Psoas muscle (tissue), 8 donors: ENCODE results near the gene ZFAND6. TPM values are rescaled to one million over a fixed set of nuclear protein-coding genes. Genes with fewer than 3 reads are reported as not detected.
A peak's percentile ranks its signal among the peaks of the same experiment; 100 is the strongest.

Source experiments
- ATAC-seq, 4 donors: fragments of 200-7000 bp; cut with Tn5 transposase; one replicate each; pipeline ENCODE4 v1.9.1; 2020; ENCODE audit warnings: moderate library complexity in 3 of 4, mild to moderate bottlenecking in 2 of 4
- DNase-seq, 2 donors: peaks; one replicate each; pipeline ENCODE4 v3.0.0-alpha.2; 2020
- H3K27ac ChIP-seq: fragments of 200-600 bp; one replicate; pipeline ENCODE4 v1.8.0; 2022
- H3K27me3 ChIP-seq, 3 donors: fragments of 200-600 bp in 1 of 3; one replicate each; pipeline versions ENCODE4 v1.6.1 to v1.8.0; 2013 to 2022; ENCODE audit warnings: low read length in 2 of 3, mild to moderate bottlenecking in 2 of 3, moderate library complexity in 1 of 3; ENCODE audit not compliant: insufficient read depth in 3 of 3
- H3K36me3 ChIP-seq, 2 donors: fragments of 200-600 bp in 1 of 2; one replicate each; pipeline versions ENCODE4 v1.6.1 to v1.8.0; 2013 to 2022; ENCODE audit warnings: low read depth in 1 of 2, mild to moderate bottlenecking in 1 of 2, moderate library complexity in 1 of 2; ENCODE audit not compliant: insufficient read depth in 1 of 2
- H3K4me1 ChIP-seq: fragments of 200-600 bp; one replicate; pipeline ENCODE4 v1.8.0; 2022
- H3K4me3 ChIP-seq: fragments of 200-600 bp; one replicate; pipeline ENCODE4 v1.8.0; 2022; ENCODE audit warnings: mild to moderate bottlenecking
- H3K9me3 ChIP-seq: fragments of 200-600 bp; one replicate; pipeline ENCODE4 v1.8.0; 2022
- CTCF ChIP-seq: fragments of 200-600 bp; IDR thresholded peaks from one replicate; pipeline ENCODE4 v1.8.0; 2022; ENCODE audit warnings: antibody characterized with exemption
- WGBS, 3 donors: extraction: QIAGEN DNeasy Blood & Tissue Kit; methylation state at CpG; one replicate each; pipeline versions ENCODE4 v1.1.6 to v1.1.7; 2013; 5-methylcytosine and 5-hydroxymethylcytosine counted together
- intact Hi-C, 2 donors: fragments of 100-400 bp; cut with DNase I; formaldehyde crosslinking; loops; one replicate each; pipeline versions ENCODE4 v1.11.0 to v1.14.2; 2022
- polyA plus RNA-seq, 3 donors: library from polyadenylated mRNA; stranded (reverse); fragments of 200-250 nt; gene quantifications; one replicate each; pipeline ENCODE4 v1.2.3, GENCODE V29; 2013
- total RNA-seq, 4 donors: library from RNA; stranded (reverse); fragmentation: NEBNext Ultra II Directional in 2 of 4; extraction: Animal tissue kit (Norgen Biotek cat#: 25700) in 2 of 4; gene quantifications; one replicate each; pipeline versions ENCODE4 v1.2.1 to v1.2.4, GENCODE V29; 2021 to 2023
- donor health status: healthy with polysubstance abuse.
- donor health status: DM: no; HTN: no; CAD: no; lungs with moderate emphysema.
- donor health status: Bipolar disorder and iron deficiency.
- donor health status: healthy.
- donor health status: DM: yes; HTN: yes; CAD: no.
- donor health status: DM: no; HTN: no; CAD: no.
- donor health status: DM: no; HTN: no; CAD: no.
- donor health status: DM: yes; HTN: yes; CAD: no.

The ZFAND6 gene
- total and polyA plus RNA-seq, 7 donors: 66.3 to 125 (median 78.8) TPM

- no peak for TF ChIP-seq CTCF
- H3K27ac ChIP-seq: no peak overlapping the region
- H3K27me3 ChIP-seq: no peaks in the 10 kb centered on the region
- peaks cover 36% of the 10 kb centered on the region for H3K4me1 ChIP-seq
- H3K36me3 ChIP-seq: peaks cover 0 to 34% of the 10 kb centered on the region in 2 donors
- H3K4me3 ChIP-seq: no peak overlapping the region
- ATAC-seq: no peak
- no peaks in the 10 kb centered on the region for H3K9me3 ChIP-seq
- no peak for DNase-seq
- intact Hi-C loops: loop anchor here in 1 of 2 donors (10.0 kb wide), 2 partner anchors 282 to 792 kb away; partner anchors contain the start of gene MTHFS
- 90 to 98% (median 97%) methylated on average over 2 of the region's 2 CpGs for WGBS, 3 donors
These were observed 117.7 kb downstream of the ZFAND6 start for GRCh38 chr15:80177156-80177555.

GRCh38 chr15:80179025-80179759 lies 119.7 kb downstream of the ZFAND6 start:
- DNase-seq: no peak
- 63 to 72% (median 72%) methylated on average over 17 of the region's 17 CpGs for WGBS, 3 donors
- no peak for ATAC-seq
- intact Hi-C loops: loop anchor here in 1 of 2 donors (10.0 kb wide), 2 partner anchors 284 to 794 kb away; partner anchors contain the start of gene MTHFS
- Histone ChIP-seq H3K27me3 (no peaks in the 10 kb centered on the region), H3K9me3 (no peaks in the 10 kb centered on the region), H3K27ac (peak overlapping the region; percentile 60), H3K36me3 (peaks cover 0 to 34% of the 10 kb centered on the region in 2 donors), H3K4me3 (no peak overlapping the region), H3K4me1 (peaks cover 47% of the 10 kb centered on the region)
- TF ChIP-seq CTCF: no peak

GRCh38 chr15:80179935-80180334 lies 120.5 kb downstream of the ZFAND6 start:
- ATAC-seq: no peak
- H3K9me3 ChIP-seq: no peaks in the 10 kb centered on the region
- peak overlapping the region; percentile 60 for H3K27ac ChIP-seq
- intact Hi-C loops: loop anchor here in 1 of 2 donors (10.0 kb wide), 2 partner anchors 285 to 795 kb away; partner anchors contain the start of gene MTHFS
- no peaks in the 10 kb centered on the region for H3K27me3 ChIP-seq
- peaks cover 41% of the 10 kb centered on the region for H3K4me1 ChIP-seq
- no peak for TF ChIP-seq CTCF
- 72 to 92% (median 76%) methylated on average over 13 to 16 of the region's 16 CpGs for WGBS, 3 donors
- no peak for DNase-seq
- no peak overlapping the region for H3K4me3 ChIP-seq
- peaks cover 0 to 34% of the 10 kb centered on the region in 2 donors for H3K36me3 ChIP-seq

GRCh38 chr15:80180468-80180867 lies 121.0 kb downstream of the ZFAND6 start:
- no peaks in the 10 kb centered on the region for H3K9me3 ChIP-seq
- peaks cover 0 to 38% of the 10 kb centered on the region in 2 donors for H3K36me3 ChIP-seq
- intact Hi-C loops: no loop called here
- no peak for TF ChIP-seq CTCF
- DNase-seq (no peak), ATAC-seq (no peak)
- H3K27ac ChIP-seq: no peak overlapping the region
- 87 to 93% (median 87%) methylated on average over 7 of the region's 7 CpGs for WGBS, 3 donors
- no peak overlapping the region for H3K4me3 ChIP-seq
- H3K4me1 ChIP-seq: peaks cover 37% of the 10 kb centered on the region
- H3K27me3 ChIP-seq: no peaks in the 10 kb centered on the region
